Endothelial cell (in vitro differentiated cells): ENCODE measurements around the gene PABPN1L. TPM values are rescaled to one million over a fixed set of nuclear protein-coding genes. Genes with fewer than 3 reads are reported as not detected.

Experiments
- DNase-seq: peaks from one replicate; pipeline ENCODE4 v3.0.0; 2021; ENCODE audit warnings: low spot score
- H3K27ac Mint-ChIP-seq: one replicate; pipeline ENCODE4 v1.8.0; 2021; ENCODE audit warnings: mixed read lengths, inconsistent platforms; ENCODE audit not compliant: unreplicated experiment
- H3K27me3 Mint-ChIP-seq: one replicate; pipeline ENCODE4 v1.8.0; 2021; ENCODE audit warnings: mild to moderate bottlenecking, moderate library complexity, mixed read lengths, inconsistent platforms; ENCODE audit not compliant: unreplicated experiment
- H3K36me3 Mint-ChIP-seq: one replicate; pipeline ENCODE4 v1.8.0; 2021; ENCODE audit warnings: mild to moderate bottlenecking, low read depth, mixed read lengths, inconsistent platforms; ENCODE audit not compliant: unreplicated experiment
- H3K4me1 Mint-ChIP-seq: one replicate; pipeline ENCODE4 v1.8.0; 2021; ENCODE audit warnings: mild to moderate bottlenecking, mixed read lengths, inconsistent platforms; ENCODE audit not compliant: unreplicated experiment
- H3K4me3 Mint-ChIP-seq: one replicate; pipeline ENCODE4 v1.8.0; 2021; ENCODE audit warnings: mild to moderate bottlenecking, mixed read lengths, inconsistent platforms; ENCODE audit not compliant: unreplicated experiment
- H3K9me3 Mint-ChIP-seq: one replicate; pipeline ENCODE4 v1.8.0; 2021; ENCODE audit warnings: mixed read lengths, inconsistent platforms; ENCODE audit not compliant: unreplicated experiment
- total RNA-seq: library from RNA; stranded (reverse); fragmentation: NEBNext Ultra II Directional; extraction: Animal tissue kit (Norgen Biotek cat#: 25700); gene quantifications from one replicate; pipeline ENCODE4 v1.2.1, GENCODE V29; 2021; ENCODE audit not compliant: unreplicated experiment
- TF ChIP-seq, protein P1 (sequence below): fragments of 200-600 bp; sonication (generic); IDR thresholded peaks from one replicate; pipeline ENCODE4 v1.5.0; 2021; ENCODE audit warnings: antibody characterized with exemption; ENCODE audit not compliant: unreplicated experiment

PABPN1L gene
- total RNA-seq, 1 donor from 2014 or later = not detected

DNA sequence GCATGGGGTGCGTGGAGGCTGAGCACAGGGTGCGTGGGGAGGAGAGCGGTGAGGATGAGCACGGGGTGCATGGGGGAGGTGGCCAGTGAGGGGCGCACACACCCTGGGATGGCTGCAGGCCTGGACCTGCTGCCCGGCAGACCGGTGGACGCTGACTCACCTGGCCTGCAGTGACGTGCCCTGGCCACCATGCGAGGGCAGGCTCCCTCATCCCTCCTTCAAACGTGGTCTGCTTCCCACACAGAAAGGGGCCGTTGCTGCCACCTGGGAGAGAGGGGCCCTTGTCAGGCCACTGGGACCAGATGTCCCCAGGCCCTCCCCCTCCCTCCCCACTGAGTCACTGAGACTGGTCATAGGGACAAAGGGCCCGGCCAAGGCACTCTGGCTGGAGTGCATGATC lies 34.6 kb downstream of the PABPN1L start:
- Mint-ChIP-seq H3K36me3 (peaks cover 4% of the 10 kb centered on the region), H3K27me3 (peaks cover 3% of the 10 kb centered on the region), H3K27ac (no peak overlapping the region), H3K4me1 (no peaks in the 10 kb centered on the region), H3K4me3 (no peak overlapping the region), H3K9me3 (no peaks in the 10 kb centered on the region)
- DNase-seq = no peak
- TF ChIP-seq, protein P1, sequence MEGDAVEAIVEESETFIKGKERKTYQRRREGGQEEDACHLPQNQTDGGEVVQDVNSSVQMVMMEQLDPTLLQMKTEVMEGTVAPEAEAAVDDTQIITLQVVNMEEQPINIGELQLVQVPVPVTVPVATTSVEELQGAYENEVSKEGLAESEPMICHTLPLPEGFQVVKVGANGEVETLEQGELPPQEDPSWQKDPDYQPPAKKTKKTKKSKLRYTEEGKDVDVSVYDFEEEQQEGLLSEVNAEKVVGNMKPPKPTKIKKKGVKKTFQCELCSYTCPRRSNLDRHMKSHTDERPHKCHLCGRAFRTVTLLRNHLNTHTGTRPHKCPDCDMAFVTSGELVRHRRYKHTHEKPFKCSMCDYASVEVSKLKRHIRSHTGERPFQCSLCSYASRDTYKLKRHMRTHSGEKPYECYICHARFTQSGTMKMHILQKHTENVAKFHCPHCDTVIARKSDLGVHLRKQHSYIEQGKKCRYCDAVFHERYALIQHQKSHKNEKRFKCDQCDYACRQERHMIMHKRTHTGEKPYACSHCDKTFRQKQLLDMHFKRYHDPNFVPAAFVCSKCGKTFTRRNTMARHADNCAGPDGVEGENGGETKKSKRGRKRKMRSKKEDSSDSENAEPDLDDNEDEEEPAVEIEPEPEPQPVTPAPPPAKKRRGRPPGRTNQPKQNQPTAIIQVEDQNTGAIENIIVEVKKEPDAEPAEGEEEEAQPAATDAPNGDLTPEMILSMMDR = no peak

DNA sequence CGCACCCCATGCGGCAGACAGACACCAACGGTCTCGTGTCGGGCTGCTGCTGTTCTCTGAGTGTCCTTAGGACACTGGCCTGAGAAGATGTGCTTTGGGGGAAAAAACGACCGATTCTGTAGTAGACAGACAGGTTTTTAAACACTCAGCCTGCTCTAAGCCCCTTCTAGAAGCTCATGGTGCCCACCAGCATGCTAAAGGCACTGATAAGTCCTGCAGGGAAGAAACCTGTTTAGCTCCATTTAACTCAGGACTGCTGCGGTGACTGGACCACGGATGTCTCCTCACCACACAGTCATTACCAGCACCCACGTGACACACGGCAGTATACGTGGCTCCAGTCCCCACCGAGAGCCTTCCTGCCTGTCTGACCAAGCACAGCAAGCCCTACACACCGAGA lies 35.7 kb downstream of the PABPN1L start:
- no peaks in the 10 kb centered on the region for H3K4me1 Mint-ChIP-seq
- peaks cover 5% of the 10 kb centered on the region for H3K36me3 Mint-ChIP-seq
- TF ChIP-seq, protein P1 = no peak
- H3K4me3 Mint-ChIP-seq = no peak overlapping the region
- H3K9me3 Mint-ChIP-seq = no peaks in the 10 kb centered on the region
- no peak for DNase-seq
- peaks cover 5% of the 10 kb centered on the region for H3K27me3 Mint-ChIP-seq
- H3K27ac Mint-ChIP-seq = no peak overlapping the region

DNA sequence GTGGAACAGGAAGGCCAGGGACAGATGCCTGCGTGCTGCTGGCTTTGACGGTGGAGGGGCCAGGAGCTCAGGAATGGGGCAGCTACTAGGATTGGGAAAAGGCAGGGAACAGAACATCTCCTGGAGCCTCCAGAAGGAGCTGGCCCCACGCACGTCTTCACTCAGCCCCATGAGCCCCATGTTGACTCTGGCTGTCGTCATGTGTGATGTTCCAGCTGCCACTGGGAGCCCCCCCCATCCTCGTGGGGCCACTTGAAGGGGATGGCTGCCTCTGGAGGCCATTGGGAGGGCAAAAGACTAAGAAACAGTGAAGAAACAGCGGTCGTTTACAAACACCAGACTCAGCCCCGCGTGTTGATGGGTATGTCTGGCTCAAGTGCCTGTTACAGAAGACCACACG lies 36.2 kb downstream of the PABPN1L start:
- no peak for DNase-seq
- H3K36me3 Mint-ChIP-seq = peaks cover 7% of the 10 kb centered on the region
- H3K4me3 Mint-ChIP-seq = no peak overlapping the region
- peaks cover 5% of the 10 kb centered on the region for H3K27me3 Mint-ChIP-seq
- H3K27ac Mint-ChIP-seq = no peak overlapping the region
- no peaks in the 10 kb centered on the region for H3K9me3 Mint-ChIP-seq
- TF ChIP-seq, protein P1 = no peak
- H3K4me1 Mint-ChIP-seq = no peaks in the 10 kb centered on the region

DNA sequence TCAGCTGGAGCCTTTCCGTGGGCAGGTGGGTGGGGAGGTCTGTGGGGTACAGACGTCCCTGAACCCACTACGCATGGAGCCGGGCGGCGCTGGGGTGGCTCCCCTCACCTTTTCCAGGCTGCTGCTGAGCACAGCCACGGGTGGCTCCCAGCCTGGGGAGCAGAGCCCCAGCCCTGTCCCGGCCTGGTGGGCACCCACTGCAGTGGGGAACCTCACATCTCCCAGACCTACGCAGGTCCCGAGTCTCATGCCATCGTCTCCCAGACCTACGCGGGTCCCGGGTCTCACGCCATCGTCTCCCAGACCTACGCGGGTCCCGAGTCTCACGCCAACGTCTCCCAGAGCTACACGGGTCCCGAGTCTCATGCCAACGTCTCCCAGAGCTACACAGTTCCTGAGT lies 37.7 kb downstream of the PABPN1L start:
- TF ChIP-seq, protein P1 = no peak
- Mint-ChIP-seq H3K27ac (no peak overlapping the region), H3K27me3 (peaks cover 5% of the 10 kb centered on the region), H3K9me3 (no peaks in the 10 kb centered on the region), H3K4me1 (no peaks in the 10 kb centered on the region), H3K36me3 (peaks cover 7% of the 10 kb centered on the region), H3K4me3 (no peak overlapping the region)
- DNase-seq = no peak

DNA sequence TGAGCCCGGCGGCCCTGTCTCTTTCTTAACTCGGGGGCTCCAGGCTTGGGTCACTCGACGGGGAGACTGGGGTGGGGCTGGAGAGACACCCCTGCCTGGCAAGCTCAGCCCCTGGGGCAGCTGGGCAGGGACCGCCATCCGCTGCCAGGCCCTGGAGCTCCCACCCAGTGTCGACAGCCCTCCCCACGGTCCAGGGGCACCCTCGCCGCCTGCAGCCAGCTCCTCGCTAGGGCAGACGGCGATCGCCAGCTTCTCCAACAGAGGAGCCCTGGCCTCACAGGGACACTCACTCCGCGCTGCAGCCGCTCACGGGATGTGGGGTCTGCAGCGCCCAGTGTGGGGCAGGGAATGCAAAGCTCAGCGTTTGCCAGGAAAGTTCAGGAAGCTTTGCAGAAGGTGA lies 38.7 kb downstream of the PABPN1L start:
- Mint-ChIP-seq H3K36me3 (peaks cover 7% of the 10 kb centered on the region), H3K4me1 (no peaks in the 10 kb centered on the region), H3K9me3 (no peaks in the 10 kb centered on the region), H3K4me3 (no peak overlapping the region), H3K27me3 (peaks cover 5% of the 10 kb centered on the region), H3K27ac (no peak overlapping the region)
- TF ChIP-seq, protein P1 = no peak
- DNase-seq = no peak
